GM12878 (cell line): ENCODE measurements around the gene SEC23A.

Source experiments
- CTCF ChIP-seq, 3 experiments: IDR thresholded peaks in 2 of 3; conservative IDR thresholded peaks in 1 of 3; 2 replicates each; pipeline ENCODE4 v1.5.1; 2011; ENCODE audit warnings: low read depth in 3 of 3, low read length in 3 of 3, mild to moderate bottlenecking in 3 of 3, control low read depth in 2 of 3, moderate library complexity in 2 of 3, inconsistent platforms in 1 of 3, mixed read lengths in 1 of 3; ENCODE audit not compliant: control insufficient read depth in 2 of 3, insufficient read depth in 1 of 3; ENCODE audit errors: extremely low read depth in 1 of 3
- EGR1 ChIP-seq, 2 experiments: IDR thresholded peaks; 1 replicate in 1 of 2; 2 replicates in 1 of 2; pipeline ENCODE4 v1.6.1; 2011 to 2012; ENCODE audit warnings: low read depth in 2 of 2, low read length in 2 of 2, borderline replicate concordance in 1 of 2, mild to moderate bottlenecking in 1 of 2, moderate library complexity in 1 of 2
- NFYB ChIP-seq: IDR thresholded peaks from 2 replicates; pipeline ENCODE4 v1.6.1; 2011; ENCODE audit warnings: low read depth, mild to moderate bottlenecking, low read length, improper control_type of control experiment, moderate library complexity; ENCODE audit not compliant: insufficient read depth
- PRDM15 ChIP-seq: fragments of 450-650 bp; formaldehyde crosslinking; IDR thresholded peaks from 2 replicates; pipeline ENCODE4 v1.4.0; 2020; ENCODE audit warnings: mild to moderate bottlenecking, moderate library complexity
- SMC3 ChIP-seq: IDR thresholded peaks from 2 replicates; pipeline ENCODE4 v1.6.1; 2011; ENCODE audit warnings: low read length, improper control_type of control experiment, borderline replicate concordance
- ZNF274 ChIP-seq: IDR thresholded peaks from one replicate; pipeline ENCODE4 v1.8.0; 2011; ENCODE audit not compliant: insufficient read length, insufficient read depth

- TF ChIP-seq CTCF (IDR thresholded peaks at IDR 0.05 in 2 of 3, conservative IDR thresholded peaks at IDR 0.05 in 1 of 3; ENCODE audit: control insufficient read depth in 2 of 3, extremely low read depth in 1 of 3, insufficient read depth in 1 of 3, low read depth in 3 of 3, low read length in 3 of 3) (no peak), NFYB (no peak), SMC3 (no peak), ZNF274 (no peak), PRDM15 (CRISPR knock-in tag) (no peak), EGR1 (IDR thresholded peaks at IDR 0.05; ENCODE audit: borderline replicate concordance in 1 of 2, low read depth in 2 of 2, low read length in 2 of 2) (no peak)
Measured at GRCh38 chr14:39109893-39110715, 7.1 kb upstream of the SEC23A start.
